Skeletal muscle cell (primary cell): ENCODE results near the gene FBXW10B.
"Not testable (repeated sequence)": the region's sequence is repeated elsewhere in the genome, so short reads cannot be mapped to it uniquely, and the experiment has no call there.

ENCODE experiments used
- DNase-seq: peaks from one replicate; pipeline ENCODE4 v3.0.0-alpha.2; 2010; ENCODE audit warnings: low read depth
- H3K4me3 ChIP-seq: 2 replicates; pipeline ENCODE4 v1.5.1; 2011; ENCODE audit warnings: low read depth, mild to moderate bottlenecking, control low read depth, low read length, moderate library complexity

Gene FBXW10B

GRCh38 chr17:15619331-15620058 is at the start of gene FBXW10B:
Gene FBXW10B (minus strand): TSS chr17:15619704. CDS start chr17:15619512, 192 bp downstream.
- DNase-seq, H3K4me3 ChIP-seq: not testable (repeated sequence)

- DNase-seq: no peak
- H3K4me3 ChIP-seq: no peak overlapping the region
Observed at GRCh38 chr17:15663691-15664090, 44.2 kb upstream of the FBXW10B start.

GRCh38 chr17:15663176-15663575 is 43.7 kb upstream of the FBXW10B start:
- H3K4me3 ChIP-seq: no peak overlapping the region
- no peak for DNase-seq

GRCh38 chr17:15662681-15663080 is 43.2 kb upstream of the FBXW10B start:
- no peak overlapping the region for H3K4me3 ChIP-seq
- DNase-seq: no peak

DNA sequence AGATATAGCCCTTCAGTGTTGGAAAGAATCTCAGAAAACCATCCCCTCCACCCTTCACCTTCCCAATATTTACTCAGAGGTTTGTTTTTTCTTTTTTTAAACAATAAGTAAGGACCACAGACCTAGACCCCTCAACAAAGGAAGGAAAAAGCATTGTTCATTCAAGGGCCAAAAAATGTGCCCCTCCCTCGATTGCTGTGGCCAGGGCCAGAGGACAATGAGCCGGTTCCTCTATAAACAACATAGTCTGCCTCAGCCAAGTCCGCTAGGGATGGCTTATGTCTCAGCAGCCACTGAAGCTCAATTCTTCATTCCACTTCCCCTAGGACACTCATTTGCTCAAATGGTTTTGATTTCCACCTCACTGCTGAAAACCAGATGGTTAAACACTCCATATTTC is 40.6 kb upstream of the FBXW10B start:
- DNase-seq: no peak
- H3K4me3 ChIP-seq: no peak overlapping the region

DNA sequence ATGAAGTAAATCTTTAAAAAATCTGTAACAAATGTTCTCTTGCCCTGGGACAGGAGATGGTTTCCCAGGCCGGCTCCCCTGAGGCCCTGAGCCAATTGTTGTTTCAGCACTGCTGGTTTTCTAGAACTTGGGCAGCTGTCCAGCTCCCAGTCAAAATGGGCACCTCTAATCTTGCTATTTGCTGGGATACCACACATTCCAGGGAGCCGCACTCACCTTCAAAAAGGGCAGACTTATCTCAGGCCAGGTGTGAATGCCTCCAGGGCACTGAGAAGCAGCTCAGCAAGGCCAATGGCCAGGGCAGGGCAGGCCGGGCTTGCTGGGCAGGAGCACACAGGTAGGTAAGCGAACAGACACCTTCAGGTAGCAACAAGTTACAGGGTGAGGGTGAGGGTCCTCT is 40.2 kb upstream of the FBXW10B start:
- DNase-seq: no peak

GRCh38 chr17:15659236-15659635 is 39.7 kb upstream of the FBXW10B start:
- no peak overlapping the region for H3K4me3 ChIP-seq
- DNase-seq: no peak

More for the DNA sequence above, 40.2 kb upstream of the FBXW10B start:
- no peak overlapping the region for H3K4me3 ChIP-seq

DNA sequence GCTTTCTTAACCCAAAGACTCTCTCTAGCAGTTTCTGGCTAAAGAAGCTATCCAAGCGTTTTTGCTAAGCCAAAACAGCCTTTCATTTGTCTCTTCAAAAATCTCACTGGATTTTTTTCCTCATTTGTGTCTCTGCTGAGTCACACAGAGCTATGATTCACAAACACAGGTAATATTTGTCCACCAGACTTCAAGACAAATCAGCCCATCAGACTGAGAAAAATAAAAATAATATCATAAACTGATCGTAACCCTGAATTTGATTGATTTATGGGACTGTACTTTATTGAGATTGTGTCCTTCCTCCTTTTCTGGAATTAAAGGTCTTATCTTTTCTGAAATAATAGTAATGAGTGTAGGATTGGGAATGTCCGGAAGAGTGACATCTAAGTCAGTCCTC is 38.8 kb upstream of the FBXW10B start:
- H3K4me3 ChIP-seq: no peak overlapping the region
- DNase-seq: no peak

DNA sequence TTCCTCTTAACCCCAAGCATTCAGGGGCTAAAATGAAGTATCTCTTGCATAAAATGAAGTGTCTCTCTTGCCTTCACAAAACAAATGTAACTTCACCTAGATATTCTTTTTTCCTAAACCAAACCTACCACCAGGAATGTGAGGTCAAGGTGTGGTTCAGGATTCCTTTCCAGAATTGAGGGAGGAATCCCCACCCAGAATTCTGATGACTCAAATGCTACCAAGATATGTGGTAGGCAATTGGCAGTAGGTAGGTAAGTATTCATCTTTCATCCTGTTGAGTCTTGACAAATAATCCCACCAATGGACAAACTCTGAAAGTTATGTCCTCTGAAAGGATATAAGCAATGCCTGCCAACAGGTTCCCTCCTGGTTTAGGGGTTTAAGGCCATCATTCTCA is 38.4 kb upstream of the FBXW10B start:
- no peak for DNase-seq

GRCh38 chr17:15654886-15655561 is 35.5 kb upstream of the FBXW10B start:
- DNase-seq: no peak
- no peak overlapping the region for H3K4me3 ChIP-seq

More for the DNA sequence above, 38.4 kb upstream of the FBXW10B start:
- H3K4me3 ChIP-seq: no peak overlapping the region

DNA sequence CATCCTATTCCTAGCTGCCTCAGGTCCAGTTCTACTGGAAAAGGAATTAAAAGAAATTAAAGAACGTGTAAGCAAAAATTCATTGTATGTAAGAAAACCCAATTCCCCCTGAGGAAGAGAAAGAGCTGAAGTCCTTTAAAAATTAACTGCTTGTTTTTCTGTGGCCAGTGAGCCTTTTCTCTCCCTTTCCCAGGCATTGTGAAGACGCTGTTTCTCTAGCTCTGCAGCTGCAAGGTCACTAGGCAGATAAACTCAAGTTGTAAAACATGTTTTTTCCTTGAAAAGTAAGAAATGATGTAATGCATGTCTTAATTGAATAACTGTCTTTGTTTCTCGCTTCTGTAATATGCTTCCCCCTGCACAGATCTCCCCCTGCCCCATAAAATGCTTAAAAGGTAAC is 34.9 kb upstream of the FBXW10B start:
- H3K4me3 ChIP-seq, DNase-seq: not testable (repeated sequence)

DNA sequence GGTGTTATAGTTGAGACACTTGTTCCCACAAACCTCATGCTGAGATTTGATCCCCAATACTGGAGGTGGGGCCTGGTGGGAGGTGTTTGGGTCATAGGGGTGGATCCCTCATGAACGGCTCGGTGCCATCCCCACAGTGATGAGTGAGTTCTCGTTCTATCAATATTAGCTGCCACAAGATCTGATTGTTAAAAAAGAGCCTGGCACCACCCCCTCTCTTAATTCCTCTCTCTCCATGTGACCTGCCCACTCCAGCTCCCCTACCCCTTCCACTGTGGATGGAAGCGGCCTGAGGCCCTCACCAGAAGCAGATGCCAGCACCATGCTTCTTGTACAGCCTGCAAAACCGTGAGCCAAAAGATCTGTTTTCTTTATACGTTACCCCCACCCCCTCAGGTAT is 33.5 kb upstream of the FBXW10B start:
- no peak for DNase-seq
- H3K4me3 ChIP-seq: no peak overlapping the region

- peak; percentile 97 for DNase-seq
- peak overlapping the region; percentile 83 for H3K4me3 ChIP-seq
Observed at GRCh38 chr17:15651583-15652110, 32.1 kb upstream of the FBXW10B start.

DNA sequence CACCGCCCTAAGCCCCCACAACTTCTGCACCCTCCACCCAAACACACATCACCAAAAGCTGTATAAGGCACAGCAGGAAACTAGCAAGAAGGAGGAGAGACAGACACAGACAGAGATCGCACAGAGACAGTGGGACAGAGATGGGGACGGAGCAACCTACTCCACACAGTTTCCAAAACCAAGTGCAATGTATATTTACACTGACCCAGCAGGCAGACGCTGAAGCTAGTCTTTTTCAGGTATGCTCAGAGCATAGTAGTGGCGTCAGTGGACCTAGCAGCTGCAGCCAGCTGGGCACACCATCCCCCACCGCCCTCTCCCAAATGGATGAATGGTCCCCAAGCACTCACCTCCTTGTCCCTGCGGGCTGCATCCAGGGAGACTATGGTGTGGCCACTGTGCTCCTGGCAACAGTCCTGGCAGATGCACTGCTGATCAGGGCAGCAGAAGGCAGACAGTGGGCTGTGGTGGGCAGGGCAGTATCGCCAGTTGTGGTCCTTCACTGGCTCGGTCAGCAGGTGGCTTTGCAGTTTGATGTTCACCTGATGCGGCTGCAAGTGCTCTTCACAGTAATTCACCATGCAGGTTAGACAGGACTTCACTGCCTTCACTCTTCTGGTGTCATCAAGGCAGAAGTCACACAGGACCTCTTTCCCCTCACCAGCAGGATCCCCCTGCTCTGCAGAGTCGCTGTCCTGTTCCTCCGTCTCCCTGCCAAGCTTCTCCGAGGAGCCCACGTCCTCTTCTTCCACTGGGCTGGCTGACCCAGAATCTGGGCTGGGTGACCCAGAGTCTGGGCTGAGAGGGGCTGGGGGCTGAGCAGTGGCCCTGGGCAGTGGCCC is 31.5 kb upstream of the FBXW10B start:
- no peak for DNase-seq

DNA sequence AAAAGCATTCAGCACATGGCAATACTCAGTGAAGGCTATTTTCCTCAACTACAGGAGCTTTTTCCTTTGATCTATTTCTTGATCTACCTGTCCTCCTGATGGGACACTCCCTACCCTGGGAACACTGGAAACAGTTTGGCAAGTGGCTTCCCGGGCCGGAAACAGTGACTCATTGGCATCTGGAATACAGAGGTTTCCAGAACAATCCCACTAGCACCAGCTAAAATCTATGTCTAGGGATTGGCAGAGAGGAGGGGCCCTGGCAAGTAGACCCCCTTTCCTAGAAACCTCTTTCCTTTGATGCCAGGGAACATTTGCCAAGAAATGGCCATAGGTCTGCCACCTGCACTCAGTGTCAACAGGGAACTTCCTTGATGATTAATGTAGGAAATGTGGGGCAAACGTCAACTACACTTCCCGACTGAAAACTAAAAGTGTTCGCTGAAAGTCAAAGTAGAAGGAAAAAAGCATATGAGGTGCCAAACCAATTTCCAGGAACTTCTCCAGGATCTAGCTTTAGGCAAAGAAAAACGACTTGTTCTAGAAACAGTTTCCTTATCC is 30.4 kb upstream of the FBXW10B start:
- DNase-seq: no peak
- peak overlapping the region; percentile 83 for H3K4me3 ChIP-seq

More for the DNA sequence above, 31.5 kb upstream of the FBXW10B start:
- H3K4me3 ChIP-seq: peak overlapping the region; percentile 83

DNA sequence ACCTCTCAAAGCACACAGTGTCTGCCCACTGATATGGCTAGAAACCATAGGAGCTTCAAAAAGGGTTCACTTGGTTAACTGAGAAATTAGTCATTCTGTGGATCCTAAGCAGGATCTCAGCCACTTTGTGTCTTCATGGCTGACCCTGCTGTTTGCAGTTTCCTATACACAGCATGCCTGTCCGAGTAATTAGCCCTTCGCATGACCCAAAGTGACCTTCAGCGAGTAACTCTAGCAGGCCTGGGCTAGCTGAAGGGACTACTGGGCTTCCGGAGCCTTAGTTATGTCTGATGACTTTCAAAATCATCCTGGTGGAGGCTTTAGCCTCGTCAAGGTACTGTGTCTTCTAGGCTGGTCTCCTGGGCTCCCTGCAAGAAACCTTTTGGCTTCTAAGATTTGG is 28.9 kb upstream of the FBXW10B start:
- H3K4me3 ChIP-seq: peak overlapping the region; percentile 17
- DNase-seq: no peak

- DNase-seq, H3K4me3 ChIP-seq: not testable (repeated sequence)
Observed at GRCh38 chr17:15645942-15646312, 26.4 kb upstream of the FBXW10B start.

- not testable (repeated sequence) for DNase-seq, H3K4me3 ChIP-seq
Observed at GRCh38 chr17:15645099-15645941, 25.8 kb upstream of the FBXW10B start.
